K562 (cell line): ENCODE data around the gene CHST2. TPM values are rescaled to one million over a fixed set of nuclear protein-coding genes. Genes with fewer than 3 reads are reported as not detected.
"Not testable (repeated sequence)": the region's sequence is repeated elsewhere in the genome, so short reads cannot be mapped to it uniquely, and the experiment has no call there.

Source experiments
- ATAC-seq: fragments of 200-7000 bp; cut with Tn5 transposase; 3 replicates; pipeline ENCODE4 v1.9.1; 2020; ENCODE audit warnings: moderate library complexity
- BruUV-seq: library from RNA; stranded (reverse); fragments of 400-500 nt; replicated peaks from 2 replicates; lab custom pipeline; 2021; lab: Mats Ljungman, UMichigan
- CTCF ChIA-PET: fragments of 300-600 bp; formaldehyde crosslinking; extraction: SDS; loops from one replicate; lab custom pipeline; 2021; ENCODE audit warnings: low intra/inter-chr PET ratio; lab: Yijun Ruan, JAX
- POLR2A ChIA-PET: fragments of 300-600, 350-650 bp; sonication (Branson Sonifier 250); formaldehyde crosslinking; extraction: SDS; loops from one replicate; lab custom pipeline; 2021; ENCODE audit warnings: antibody characterized with exemption, inconsistent platforms; lab: Yijun Ruan, JAX
- DNase-seq, 4 experiments: peaks; one replicate each; pipeline versions ENCODE4 v3.0.0 to v3.0.0-alpha.2; 2011 to 2018; ENCODE audit warnings: low spot score in 3 of 4, mixed read lengths in 3 of 4; ENCODE audit errors: extremely low read depth in 1 of 4
- FAIRE-seq: peaks from 2 replicates; lab custom pipeline; 2011; peaks lifted over from hg19 to GRCh38; lab: Jason Lieb, UNC
- H2AFZ ChIP-seq: 2 replicates; pipeline ENCODE4 v1.6.0; 2011; ENCODE audit warnings: low read depth, low read length, control low read depth, inconsistent platforms
- H3K27ac ChIP-seq: fragments of 200-600 bp; 3 replicates; pipeline ENCODE4 v1.8.0; 2011; ENCODE audit warnings: low read depth, mild to moderate bottlenecking, control low read depth, inconsistent platforms, low read length, moderate library complexity, mixed read lengths; ENCODE audit errors: extremely low read depth
- H3K27me3 ChIP-seq, 2 experiments: fragments of 300-600 bp in 1 of 2; 2 replicates in 1 of 2; 3 replicates in 1 of 2; pipeline versions ENCODE4 v1.6.0 to v1.8.0; 2011; ENCODE audit warnings: inconsistent platforms in 2 of 2, low read length in 2 of 2, mild to moderate bottlenecking in 1 of 2, mixed read lengths in 1 of 2, moderate library complexity in 1 of 2; ENCODE audit not compliant: control insufficient read depth in 2 of 2, insufficient read depth in 2 of 2
- H3K36me3 ChIP-seq: fragments of 300-600 bp; 3 replicates; pipeline ENCODE4 v1.8.0; 2011; ENCODE audit warnings: mild to moderate bottlenecking, low read length, inconsistent platforms; ENCODE audit not compliant: control insufficient read depth, insufficient read depth
- H3K4me1 ChIP-seq, 2 experiments: fragments of 200-600 bp in 1 of 2; replicated peaks in 1 of 2; 2 replicates in 1 of 2; 3 replicates in 1 of 2; pipeline versions ENCODE4 v1.5.1 to v1.8.0; 2011; ENCODE audit warnings: inconsistent platforms in 2 of 2, low read length in 2 of 2, mild to moderate bottlenecking in 1 of 2, mixed read lengths in 1 of 2, moderate library complexity in 1 of 2; ENCODE audit not compliant: control insufficient read depth in 2 of 2, insufficient read depth in 2 of 2
- H3K4me2 ChIP-seq: 2 replicates; pipeline ENCODE4 v1.6.1; 2011; ENCODE audit warnings: low read length, control low read depth, inconsistent platforms, mixed read lengths; ENCODE audit not compliant: insufficient read depth
- H3K4me3 ChIP-seq: fragments of 200-600 bp; sonication (generic), shearing (Covaris generic); 2 replicates; pipeline ENCODE4 v1.5.1; 2016; ENCODE audit warnings: control low read depth, inconsistent platforms
- H3K79me2 ChIP-seq: fragments of 200-600 bp; 3 replicates; pipeline ENCODE4 v1.8.0; 2011; ENCODE audit warnings: low read length, inconsistent platforms; ENCODE audit not compliant: control insufficient read depth, insufficient read depth
- H3K9ac ChIP-seq, 2 experiments: 2 replicates each; pipeline versions ENCODE4 v1.6.0 to v1.6.1; 2011; ENCODE audit warnings: low read depth in 2 of 2, low read length in 2 of 2, control low read depth in 1 of 2, inconsistent platforms in 1 of 2, mild to moderate bottlenecking in 1 of 2, mixed read lengths in 1 of 2; ENCODE audit not compliant: insufficient read depth in 1 of 2
- H3K9me1 ChIP-seq: one replicate; pipeline ENCODE4 v1.6.0; 2011; ENCODE audit warnings: inconsistent platforms, mild to moderate bottlenecking, low read length, moderate library complexity; ENCODE audit not compliant: control insufficient read depth, insufficient read depth
- H3K9me3 ChIP-seq: replicated peaks from 2 replicates; pipeline ENCODE4 v1.5.1; 2011; ENCODE audit warnings: low read depth, low read length, inconsistent platforms; ENCODE audit not compliant: control insufficient read depth, insufficient read depth
- H4K20me1 ChIP-seq: replicated peaks from 2 replicates; pipeline ENCODE4 v1.6.1; 2011; ENCODE audit warnings: low read length, inconsistent platforms, mixed read lengths; ENCODE audit not compliant: control insufficient read depth, insufficient read depth
- ARID1B ChIP-seq: fragments of 450-650 bp; IDR thresholded peaks from 2 replicates; pipeline ENCODE4 v1.6.1; 2016; ENCODE audit warnings: antibody characterized with exemption, mild to moderate bottlenecking, inconsistent platforms
- CBFA2T2 ChIP-seq: fragments of 450-650 bp; conservative IDR thresholded peaks from 2 replicates; pipeline ENCODE4 v1.6.1; 2017; ENCODE audit warnings: mild to moderate bottlenecking
- CBFA2T3 ChIP-seq: fragments of 450-650 bp; IDR thresholded peaks from 2 replicates; pipeline ENCODE4 v1.6.1; 2017
- CC2D1A ChIP-seq: fragments of 450-650 bp; IDR thresholded peaks from 2 replicates; pipeline ENCODE4 v1.6.1; 2017; ENCODE audit warnings: mild to moderate bottlenecking
- DMBX1 ChIP-seq: fragments of 250-450 bp; sonication (Bioruptor Pico); IDR thresholded peaks from 2 replicates; pipeline ENCODE4 v1.8.0; 2022; ENCODE audit warnings: inconsistent platforms, mild to moderate bottlenecking, moderate library complexity, borderline replicate concordance
- EP400 ChIP-seq: fragments of 450-650 bp; IDR thresholded peaks from 2 replicates; pipeline ENCODE4 v1.6.1; 2017; ENCODE audit warnings: antibody characterized with exemption, mild to moderate bottlenecking, moderate library complexity
- NFIC ChIP-seq: fragments of 450-650 bp; IDR thresholded peaks from 2 replicates; pipeline ENCODE4 v1.6.1; 2017; ENCODE audit warnings: mild to moderate bottlenecking, inconsistent platforms
- TAL1 ChIP-seq: fragments of 450-650 bp; IDR thresholded peaks from 2 replicates; pipeline ENCODE4 v1.6.1; 2016; ENCODE audit warnings: mild to moderate bottlenecking
- TRIM24 ChIP-seq, 2 experiments: fragments of 450-650 bp; IDR thresholded peaks; 2 replicates each; pipeline ENCODE4 v1.6.1; 2016
- WGBS: fragments of 100-300 bp; shearing (Covaris generic); methylation state at CpG from one replicate; pipeline ENCODE4 v1.1.6; 2016; ENCODE audit warnings: low coverage, mixed read lengths; ENCODE audit not compliant: insufficient coverage; ENCODE audit errors: missing lambda C conversion rate; 5-methylcytosine and 5-hydroxymethylcytosine counted together
- in situ Hi-C: fragments of 300-500 bp; cut with MboI; formaldehyde crosslinking; loops from 4 replicates; pipeline ENCODE4 v1.15.0; 2018; ENCODE audit warnings: inconsistent platforms, mixed read lengths
- intact Hi-C: fragments of 100-400 bp; cut with micrococcal nuclease; formaldehyde crosslinking; loops from 2 replicates; pipeline ENCODE4 v1.14.2; 2022
- polyA plus RNA-seq, 8 experiments: library from polyadenylated mRNA; depleted of rRNA in 4 of 8; stranded (reverse) in 5 of 8; unstranded in 3 of 8; fragments of >200 nt; fragmentation: Nextera tagmentation in 2 of 8; fragmentation: Illumina TruSeq in 1 of 8; extraction: Ambion mirVana in 2 of 8; extraction: Trizol in 1 of 8; gene quantifications; 2 replicates each; pipeline versions ENCODE4 v1.2.1 to v1.2.3, GENCODE V29; 2011 to 2014; ENCODE audit warnings: inconsistent platforms in 1 of 8, missing spikeins in 1 of 8
- total RNA-seq, 7 experiments: library from RNA; depleted of rRNA in 6 of 7; stranded (reverse); fragments of >200 nt in 6 of 7; fragmentation: Illumina TruSeq in 2 of 7; extraction: Trizol in 2 of 7; gene quantifications; 2 replicates each; pipeline versions ENCODE4 v1.2.1 to v1.2.3, GENCODE V29; 2011 to 2021; ENCODE audit warnings: low replicate concordance in 1 of 7
- TF ChIP-seq, protein P1 (sequence below): fragments of 450-650 bp; IDR thresholded peaks from 2 replicates; pipeline ENCODE4 v1.6.1; 2016; ENCODE audit warnings: mild to moderate bottlenecking, moderate library complexity
- TF ChIP-seq, protein P2 (sequence below), 2 experiments: fragments of 450-650 bp; conservative IDR thresholded peaks; 2 replicates each; pipeline ENCODE4 v1.6.1; 2017; ENCODE audit warnings: mild to moderate bottlenecking in 2 of 2, moderate library complexity in 2 of 2

CHST2 gene
- total and polyA plus RNA-seq, 9 of the 15 experiments (the other 6 are each of a cell fraction or from before 2014, with no cell fraction given): 3.4 to 60.3 (median 13.9) TPM

DNA sequence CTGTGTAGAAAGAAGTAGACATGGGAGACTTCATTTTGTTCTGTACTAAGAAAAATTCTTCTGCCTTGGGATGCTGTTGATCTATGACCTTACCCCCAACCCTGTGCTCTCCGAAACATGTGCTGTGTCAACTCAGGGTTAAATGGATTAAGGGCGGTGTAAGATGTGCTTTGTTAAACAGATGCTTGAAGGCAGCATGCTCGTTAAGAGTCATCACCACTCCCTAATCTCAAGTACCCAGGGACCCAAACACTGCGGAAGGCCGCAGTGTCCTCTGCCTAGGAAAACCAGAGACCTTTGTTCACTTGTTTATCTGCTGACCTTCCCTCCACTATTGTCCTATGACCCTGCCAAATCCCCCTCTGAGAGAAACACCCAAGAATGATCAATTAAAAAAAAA, 45.6 kb upstream of the CHST2 start:
- H3K9ac ChIP-seq, H3K4me1 ChIP-seq, ATAC-seq, H3K9me1 ChIP-seq, H3K36me3 ChIP-seq, BruUV-seq, H3K79me2 ChIP-seq, intact Hi-C loops, H3K27me3 ChIP-seq, H3K9me3 ChIP-seq, H4K20me1 ChIP-seq, CTCF ChIA-PET, in situ Hi-C loops, H3K4me2 ChIP-seq, DNase-seq, FAIRE-seq, H2AFZ ChIP-seq, H3K27ac ChIP-seq, H3K4me3 ChIP-seq: not testable (repeated sequence)
- 16% methylated on average over 5 of the region's 5 CpGs for WGBS
- POLR2A ChIA-PET: interaction anchor here (1.0 kb wide), 1 partner anchor 10 kb away, joined by 3 read pairs; no protein-coding TSS in a partner anchor
- TF ChIP-seq DMBX1 (CRISPR knock-in tag): peak; percentile 30; the same call in 1 of the 2 replicates
- peak; percentile 18; the same call in 1 of the 2 replicates for TF ChIP-seq CC2D1A
- 0 out of 2 replicates have a peak, but pooled peaks have one; percentile 37 for TF ChIP-seq NFIC
- peak; percentile 64; the same call in 1 of the 2 replicates for TF ChIP-seq TAL1
- TF ChIP-seq CBFA2T2: peak; percentile 83
- peak; percentile 34 to 38; a peak in 2 of 4 replicates for TF ChIP-seq TRIM24 (IDR thresholded peaks at IDR 0.05)
- peak; percentile 87 for TF ChIP-seq CBFA2T3
- peak; percentile 55 for TF ChIP-seq ARID1B
- TF ChIP-seq EP400: peak; percentile 37; the same call in 1 of the 2 replicates
- TF ChIP-seq, protein P1, sequence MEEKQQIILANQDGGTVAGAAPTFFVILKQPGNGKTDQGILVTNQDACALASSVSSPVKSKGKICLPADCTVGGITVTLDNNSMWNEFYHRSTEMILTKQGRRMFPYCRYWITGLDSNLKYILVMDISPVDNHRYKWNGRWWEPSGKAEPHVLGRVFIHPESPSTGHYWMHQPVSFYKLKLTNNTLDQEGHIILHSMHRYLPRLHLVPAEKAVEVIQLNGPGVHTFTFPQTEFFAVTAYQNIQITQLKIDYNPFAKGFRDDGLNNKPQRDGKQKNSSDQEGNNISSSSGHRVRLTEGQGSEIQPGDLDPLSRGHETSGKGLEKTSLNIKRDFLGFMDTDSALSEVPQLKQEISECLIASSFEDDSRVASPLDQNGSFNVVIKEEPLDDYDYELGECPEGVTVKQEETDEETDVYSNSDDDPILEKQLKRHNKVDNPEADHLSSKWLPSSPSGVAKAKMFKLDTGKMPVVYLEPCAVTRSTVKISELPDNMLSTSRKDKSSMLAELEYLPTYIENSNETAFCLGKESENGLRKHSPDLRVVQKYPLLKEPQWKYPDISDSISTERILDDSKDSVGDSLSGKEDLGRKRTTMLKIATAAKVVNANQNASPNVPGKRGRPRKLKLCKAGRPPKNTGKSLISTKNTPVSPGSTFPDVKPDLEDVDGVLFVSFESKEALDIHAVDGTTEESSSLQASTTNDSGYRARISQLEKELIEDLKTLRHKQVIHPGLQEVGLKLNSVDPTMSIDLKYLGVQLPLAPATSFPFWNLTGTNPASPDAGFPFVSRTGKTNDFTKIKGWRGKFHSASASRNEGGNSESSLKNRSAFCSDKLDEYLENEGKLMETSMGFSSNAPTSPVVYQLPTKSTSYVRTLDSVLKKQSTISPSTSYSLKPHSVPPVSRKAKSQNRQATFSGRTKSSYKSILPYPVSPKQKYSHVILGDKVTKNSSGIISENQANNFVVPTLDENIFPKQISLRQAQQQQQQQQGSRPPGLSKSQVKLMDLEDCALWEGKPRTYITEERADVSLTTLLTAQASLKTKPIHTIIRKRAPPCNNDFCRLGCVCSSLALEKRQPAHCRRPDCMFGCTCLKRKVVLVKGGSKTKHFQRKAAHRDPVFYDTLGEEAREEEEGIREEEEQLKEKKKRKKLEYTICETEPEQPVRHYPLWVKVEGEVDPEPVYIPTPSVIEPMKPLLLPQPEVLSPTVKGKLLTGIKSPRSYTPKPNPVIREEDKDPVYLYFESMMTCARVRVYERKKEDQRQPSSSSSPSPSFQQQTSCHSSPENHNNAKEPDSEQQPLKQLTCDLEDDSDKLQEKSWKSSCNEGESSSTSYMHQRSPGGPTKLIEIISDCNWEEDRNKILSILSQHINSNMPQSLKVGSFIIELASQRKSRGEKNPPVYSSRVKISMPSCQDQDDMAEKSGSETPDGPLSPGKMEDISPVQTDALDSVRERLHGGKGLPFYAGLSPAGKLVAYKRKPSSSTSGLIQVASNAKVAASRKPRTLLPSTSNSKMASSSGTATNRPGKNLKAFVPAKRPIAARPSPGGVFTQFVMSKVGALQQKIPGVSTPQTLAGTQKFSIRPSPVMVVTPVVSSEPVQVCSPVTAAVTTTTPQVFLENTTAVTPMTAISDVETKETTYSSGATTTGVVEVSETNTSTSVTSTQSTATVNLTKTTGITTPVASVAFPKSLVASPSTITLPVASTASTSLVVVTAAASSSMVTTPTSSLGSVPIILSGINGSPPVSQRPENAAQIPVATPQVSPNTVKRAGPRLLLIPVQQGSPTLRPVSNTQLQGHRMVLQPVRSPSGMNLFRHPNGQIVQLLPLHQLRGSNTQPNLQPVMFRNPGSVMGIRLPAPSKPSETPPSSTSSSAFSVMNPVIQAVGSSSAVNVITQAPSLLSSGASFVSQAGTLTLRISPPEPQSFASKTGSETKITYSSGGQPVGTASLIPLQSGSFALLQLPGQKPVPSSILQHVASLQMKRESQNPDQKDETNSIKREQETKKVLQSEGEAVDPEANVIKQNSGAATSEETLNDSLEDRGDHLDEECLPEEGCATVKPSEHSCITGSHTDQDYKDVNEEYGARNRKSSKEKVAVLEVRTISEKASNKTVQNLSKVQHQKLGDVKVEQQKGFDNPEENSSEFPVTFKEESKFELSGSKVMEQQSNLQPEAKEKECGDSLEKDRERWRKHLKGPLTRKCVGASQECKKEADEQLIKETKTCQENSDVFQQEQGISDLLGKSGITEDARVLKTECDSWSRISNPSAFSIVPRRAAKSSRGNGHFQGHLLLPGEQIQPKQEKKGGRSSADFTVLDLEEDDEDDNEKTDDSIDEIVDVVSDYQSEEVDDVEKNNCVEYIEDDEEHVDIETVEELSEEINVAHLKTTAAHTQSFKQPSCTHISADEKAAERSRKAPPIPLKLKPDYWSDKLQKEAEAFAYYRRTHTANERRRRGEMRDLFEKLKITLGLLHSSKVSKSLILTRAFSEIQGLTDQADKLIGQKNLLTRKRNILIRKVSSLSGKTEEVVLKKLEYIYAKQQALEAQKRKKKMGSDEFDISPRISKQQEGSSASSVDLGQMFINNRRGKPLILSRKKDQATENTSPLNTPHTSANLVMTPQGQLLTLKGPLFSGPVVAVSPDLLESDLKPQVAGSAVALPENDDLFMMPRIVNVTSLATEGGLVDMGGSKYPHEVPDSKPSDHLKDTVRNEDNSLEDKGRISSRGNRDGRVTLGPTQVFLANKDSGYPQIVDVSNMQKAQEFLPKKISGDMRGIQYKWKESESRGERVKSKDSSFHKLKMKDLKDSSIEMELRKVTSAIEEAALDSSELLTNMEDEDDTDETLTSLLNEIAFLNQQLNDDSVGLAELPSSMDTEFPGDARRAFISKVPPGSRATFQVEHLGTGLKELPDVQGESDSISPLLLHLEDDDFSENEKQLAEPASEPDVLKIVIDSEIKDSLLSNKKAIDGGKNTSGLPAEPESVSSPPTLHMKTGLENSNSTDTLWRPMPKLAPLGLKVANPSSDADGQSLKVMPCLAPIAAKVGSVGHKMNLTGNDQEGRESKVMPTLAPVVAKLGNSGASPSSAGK: peak; percentile 33; the same call in 1 of the 2 replicates
- TF ChIP-seq, protein P2, sequence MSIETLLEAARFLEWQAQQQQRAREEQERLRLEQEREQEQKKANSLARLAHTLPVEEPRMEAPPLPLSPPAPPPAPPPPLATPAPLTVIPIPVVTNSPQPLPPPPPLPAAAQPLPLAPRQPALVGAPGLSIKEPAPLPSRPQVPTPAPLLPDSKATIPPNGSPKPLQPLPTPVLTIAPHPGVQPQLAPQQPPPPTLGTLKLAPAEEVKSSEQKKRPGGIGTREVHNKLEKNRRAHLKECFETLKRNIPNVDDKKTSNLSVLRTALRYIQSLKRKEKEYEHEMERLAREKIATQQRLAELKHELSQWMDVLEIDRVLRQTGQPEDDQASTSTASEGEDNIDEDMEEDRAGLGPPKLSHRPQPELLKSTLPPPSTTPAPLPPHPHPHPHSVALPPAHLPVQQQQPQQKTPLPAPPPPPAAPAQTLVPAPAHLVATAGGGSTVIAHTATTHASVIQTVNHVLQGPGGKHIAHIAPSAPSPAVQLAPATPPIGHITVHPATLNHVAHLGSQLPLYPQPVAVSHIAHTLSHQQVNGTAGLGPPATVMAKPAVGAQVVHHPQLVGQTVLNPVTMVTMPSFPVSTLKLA (conservative IDR thresholded peaks at IDR 0.05): peak in 1 of 2 experiments; percentile 46; a peak in 1 of 4 replicates
